Activated CD8-positive, alpha-beta T cell treated with anti-CD3 and anti-CD28 coated beads, Interleukin-2, amount 10 ng/mL, durations not matched to agents 7 days and 5 days (primary cell): ENCODE results near the gene BMP4. TPM values are rescaled to one million over a fixed set of nuclear protein-coding genes. Genes with fewer than 3 reads are reported as not detected.

Experiments used
- ATAC-seq: fragments of 150-1000 bp; cut with Tn5 transposase; one replicate; pipeline ENCODE4 v1.10.0; 2021; ENCODE audit warnings: moderate library complexity
- CTCF ChIA-PET: fragments of 350-600 bp; sonication (Branson Sonifier 250); formaldehyde crosslinking; loops from one replicate; lab custom pipeline; 2021; ENCODE audit warnings: antibody characterized with exemption; lab: Charles Lee
- POLR2A ChIA-PET: fragments of 350-600 bp; sonication (Branson Sonifier 250); formaldehyde crosslinking; loops from one replicate; lab custom pipeline; 2021; ENCODE audit warnings: antibody characterized with exemption; lab: Charles Lee
- DNase-seq: peaks from one replicate; pipeline ENCODE4 v3.0.0-alpha.2; 2020
- H3K27ac Mint-ChIP-seq: one replicate; pipeline ENCODE4 v1.8.0; 2021; ENCODE audit warnings: mild to moderate bottlenecking, mixed read lengths
- H3K27me3 Mint-ChIP-seq: one replicate; pipeline ENCODE4 v1.8.0; 2021; ENCODE audit warnings: low read depth, mixed read lengths
- H3K36me3 Mint-ChIP-seq: one replicate; pipeline ENCODE4 v1.8.0; 2021; ENCODE audit warnings: low read depth, mixed read lengths
- H3K4me1 Mint-ChIP-seq: one replicate; pipeline ENCODE4 v1.8.0; 2021; ENCODE audit warnings: low read depth, mixed read lengths
- H3K4me3 Mint-ChIP-seq: one replicate; pipeline ENCODE4 v1.8.0; 2021; ENCODE audit warnings: mild to moderate bottlenecking, mixed read lengths
- H3K9me3 Mint-ChIP-seq: one replicate; pipeline ENCODE4 v1.8.0; 2022; ENCODE audit warnings: mixed read lengths; ENCODE audit not compliant: insufficient read depth
- total RNA-seq, 2 experiments: library from RNA; stranded (reverse); gene quantifications; one replicate each; pipeline ENCODE4 v1.2.3, GENCODE V29; 2021

The BMP4 gene
- total RNA-seq, 2 experiments from 2014 or later = not detected

GRCh38 chr14:53932966-53933365, 23.7 kb downstream of the BMP4 start:
- no peak overlapping the region for H3K4me3 Mint-ChIP-seq
- ATAC-seq (no peak), DNase-seq (no peak)
- CTCF ChIA-PET = no interaction called here
- H3K27me3 Mint-ChIP-seq = peaks cover 5% of the 10 kb centered on the region
- no peak overlapping the region for H3K27ac Mint-ChIP-seq
- H3K4me1 Mint-ChIP-seq = no peaks in the 10 kb centered on the region
- POLR2A ChIA-PET = no interaction called here
- no peaks in the 10 kb centered on the region for H3K36me3 Mint-ChIP-seq
- H3K9me3 Mint-ChIP-seq = no peaks in the 10 kb centered on the region

DNA sequence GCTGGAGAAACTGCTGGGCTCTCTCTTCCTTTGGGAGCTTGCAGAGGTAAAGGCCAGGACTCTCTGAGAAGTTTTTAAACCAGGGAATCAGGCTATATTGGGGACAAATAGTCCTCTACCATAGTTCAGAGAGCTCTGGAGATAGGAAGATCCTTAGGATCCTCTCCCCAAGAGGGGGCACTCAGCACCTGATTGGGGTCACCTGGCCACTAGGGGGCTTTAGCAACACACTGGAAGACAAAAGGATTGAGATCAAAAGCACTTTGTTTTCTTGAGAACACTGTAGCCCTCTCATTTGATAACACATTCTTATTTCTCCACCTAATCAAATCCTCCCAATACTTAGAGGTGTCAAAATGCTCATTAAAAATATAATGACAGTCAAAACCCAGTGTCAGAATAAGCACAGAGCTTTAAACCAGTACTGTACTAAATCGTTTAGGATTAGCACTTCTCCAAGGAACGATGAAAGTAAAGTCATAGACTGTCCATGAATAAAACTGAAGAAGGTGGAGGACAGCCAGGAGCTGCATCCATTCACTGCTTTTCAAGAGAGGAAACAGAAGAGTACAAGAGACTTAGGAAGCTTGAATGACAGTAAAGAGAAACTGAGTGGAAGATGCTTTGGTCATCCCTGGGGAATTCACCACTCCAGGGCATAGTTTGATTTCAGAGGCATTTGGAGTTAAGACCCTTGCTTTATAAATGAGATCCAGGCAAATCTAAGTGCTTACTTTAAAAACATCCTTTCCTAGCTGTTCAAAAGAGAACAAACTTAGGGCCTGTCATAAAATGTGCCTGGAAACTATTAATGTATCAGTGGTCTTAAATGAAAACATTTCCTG, 26.5 kb downstream of the BMP4 start:
- H3K36me3 Mint-ChIP-seq = no peaks in the 10 kb centered on the region
- H3K4me3 Mint-ChIP-seq = no peak overlapping the region
- H3K9me3 Mint-ChIP-seq = no peaks in the 10 kb centered on the region
- H3K27me3 Mint-ChIP-seq = peaks cover 8% of the 10 kb centered on the region
- no peak overlapping the region for H3K27ac Mint-ChIP-seq
- ATAC-seq (no peak), DNase-seq (peak; percentile 50)
- CTCF ChIA-PET = interaction anchor here (0.8 to 1.9 kb wide), 9 partner anchors 9 to 417 kb away, joined by 3 to 7 read pairs (median 5); no protein-coding TSS in a partner anchor
- no peaks in the 10 kb centered on the region for H3K4me1 Mint-ChIP-seq
- POLR2A ChIA-PET = no interaction called here

DNA sequence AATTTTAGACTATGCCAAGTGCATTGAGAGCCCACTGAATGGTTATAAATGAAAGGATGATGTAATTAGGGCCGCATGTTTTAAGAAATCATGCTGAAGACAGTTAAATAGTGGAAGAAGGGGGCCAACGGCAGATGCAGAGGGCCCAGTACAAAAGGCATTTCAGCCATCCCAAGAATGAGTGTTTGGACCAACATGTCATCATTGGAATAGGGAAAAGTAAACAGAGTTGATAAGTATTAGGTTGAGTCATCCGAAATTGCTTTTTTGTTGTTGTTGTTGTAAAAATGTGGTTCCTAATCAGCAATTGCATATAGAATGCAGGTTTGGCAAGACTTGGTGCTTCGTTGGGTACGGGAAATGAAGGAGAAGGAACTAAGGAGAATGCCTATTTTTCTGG, 29.5 kb downstream of the BMP4 start:
- DNase-seq = no peak
- ChIA-PET POLR2A (no interaction called here), CTCF (no interaction called here)
- no peak overlapping the region for H3K4me3 Mint-ChIP-seq
- peaks cover 5% of the 10 kb centered on the region for H3K27me3 Mint-ChIP-seq
- no peaks in the 10 kb centered on the region for H3K9me3 Mint-ChIP-seq
- no peaks in the 10 kb centered on the region for H3K36me3 Mint-ChIP-seq
- H3K4me1 Mint-ChIP-seq = no peaks in the 10 kb centered on the region
- ATAC-seq = no peak
- no peak overlapping the region for H3K27ac Mint-ChIP-seq

DNA sequence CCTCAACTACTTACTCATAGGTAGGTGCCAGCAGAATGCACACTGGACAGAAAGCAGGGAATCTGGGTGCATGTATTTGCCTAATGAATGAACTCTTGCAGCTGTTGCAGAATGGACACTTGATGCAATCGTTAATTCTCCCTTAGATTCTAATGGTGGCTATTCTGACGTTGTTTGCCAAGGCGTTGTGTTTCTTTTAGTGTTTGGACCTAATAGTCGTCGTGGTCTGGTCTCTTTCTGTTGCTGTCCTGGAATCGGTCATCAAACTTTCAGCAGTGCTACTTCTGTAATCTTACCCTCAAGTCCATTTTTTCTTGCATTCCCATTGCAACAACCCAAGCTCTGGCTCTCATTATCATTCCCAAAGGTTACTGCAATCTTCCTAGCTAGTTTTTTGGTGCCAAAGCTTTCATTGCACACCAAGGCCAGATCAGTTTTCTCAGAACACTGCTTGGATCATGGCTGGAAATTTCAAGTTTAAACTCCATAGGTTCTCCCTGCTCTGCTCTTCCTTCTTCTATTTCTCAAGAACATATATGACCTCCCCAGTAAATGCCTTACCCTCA, 31.3 kb downstream of the BMP4 start:
- POLR2A ChIA-PET = no interaction called here
- no peaks in the 10 kb centered on the region for H3K4me1 Mint-ChIP-seq
- no peak for DNase-seq
- no peak for ATAC-seq
- H3K9me3 Mint-ChIP-seq = no peaks in the 10 kb centered on the region
- peaks cover 5% of the 10 kb centered on the region for H3K27me3 Mint-ChIP-seq
- H3K4me3 Mint-ChIP-seq = no peak overlapping the region
- CTCF ChIA-PET = interaction anchor here (1.1 kb wide), 1 partner anchor 32 kb away, joined by 3 read pairs; the partner anchor contains the start of gene BMP4
- H3K36me3 Mint-ChIP-seq = no peaks in the 10 kb centered on the region
- H3K27ac Mint-ChIP-seq = no peak overlapping the region

DNA sequence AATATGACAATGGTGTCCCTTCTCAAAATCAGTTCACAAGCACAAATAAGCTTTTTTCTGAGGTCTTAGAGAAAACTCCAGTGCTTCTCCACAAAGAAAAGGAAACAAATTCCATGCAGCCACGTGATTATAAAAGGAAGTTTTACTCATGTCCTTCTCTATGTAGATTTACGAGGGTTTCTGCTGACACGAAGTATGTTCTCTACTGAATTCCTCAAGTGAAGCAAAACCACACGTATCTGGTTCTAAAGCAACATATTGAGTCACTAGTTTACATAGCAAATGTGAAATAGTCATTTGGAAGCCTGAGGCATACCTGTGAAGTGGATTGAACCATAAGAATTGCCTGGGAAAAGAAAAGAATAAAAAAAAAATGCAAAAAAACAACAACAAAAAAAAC, 31.9 kb downstream of the BMP4 start:
- Mint-ChIP-seq H3K9me3 (no peaks in the 10 kb centered on the region), H3K4me3 (no peak overlapping the region), H3K27ac (no peak overlapping the region), H3K27me3 (peaks cover 2% of the 10 kb centered on the region), H3K4me1 (no peaks in the 10 kb centered on the region), H3K36me3 (no peaks in the 10 kb centered on the region)
- ATAC-seq (no peak), DNase-seq (no peak)
- ChIA-PET POLR2A (no interaction called here), CTCF (interaction anchor here (1.1 kb wide), 1 partner anchor 32 kb away, joined by 3 read pairs; the partner anchor contains the start of gene BMP4)

DNA sequence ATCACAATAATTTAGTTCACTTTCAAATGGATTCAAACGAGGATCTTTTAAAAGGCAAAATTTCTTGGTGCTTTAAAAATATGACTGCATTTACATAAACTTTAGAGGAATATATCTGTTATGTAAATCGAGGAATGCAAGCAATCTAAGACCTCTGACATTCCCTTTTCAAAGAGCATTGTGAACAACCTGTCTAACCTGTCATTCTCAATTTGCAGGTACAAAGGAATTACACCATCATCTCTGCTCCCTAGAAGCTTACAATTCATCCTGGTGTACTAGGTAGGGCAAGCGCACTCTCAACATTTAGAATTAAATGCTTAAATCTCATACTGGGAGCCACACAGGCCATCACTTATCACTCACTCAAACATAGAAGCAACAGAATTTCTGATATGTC, 35.6 kb downstream of the BMP4 start:
- ChIA-PET CTCF (interaction anchor here (0.9 to 1.0 kb wide), 2 partner anchors 9 to 427 kb away, joined by 3 read pairs; no protein-coding TSS in a partner anchor), POLR2A (no interaction called here)
- H3K27ac Mint-ChIP-seq = no peak overlapping the region
- DNase-seq (no peak), ATAC-seq (no peak)
- H3K4me1 Mint-ChIP-seq = no peaks in the 10 kb centered on the region
- H3K36me3 Mint-ChIP-seq = no peaks in the 10 kb centered on the region
- H3K27me3 Mint-ChIP-seq = no peaks in the 10 kb centered on the region
- H3K9me3 Mint-ChIP-seq = no peaks in the 10 kb centered on the region
- H3K4me3 Mint-ChIP-seq = no peak overlapping the region

GRCh38 chr14:53916239-53916638, 40.4 kb downstream of the BMP4 start:
- Mint-ChIP-seq H3K9me3 (peaks cover 8% of the 10 kb centered on the region), H3K4me1 (no peaks in the 10 kb centered on the region), H3K27me3 (no peaks in the 10 kb centered on the region), H3K4me3 (no peak overlapping the region), H3K27ac (no peak overlapping the region), H3K36me3 (no peaks in the 10 kb centered on the region)
- no peak for DNase-seq
- POLR2A ChIA-PET = no interaction called here
- ATAC-seq = no peak
- CTCF ChIA-PET = no interaction called here

GRCh38 chr14:53915364-53916014, 41.1 kb downstream of the BMP4 start:
- DNase-seq = no peak
- Mint-ChIP-seq H3K9me3 (peaks cover 8% of the 10 kb centered on the region), H3K36me3 (no peaks in the 10 kb centered on the region), H3K4me3 (no peak overlapping the region), H3K27ac (no peak overlapping the region), H3K4me1 (no peaks in the 10 kb centered on the region), H3K27me3 (no peaks in the 10 kb centered on the region)
- ChIA-PET CTCF (no interaction called here), POLR2A (no interaction called here)
- ATAC-seq = no peak

DNA sequence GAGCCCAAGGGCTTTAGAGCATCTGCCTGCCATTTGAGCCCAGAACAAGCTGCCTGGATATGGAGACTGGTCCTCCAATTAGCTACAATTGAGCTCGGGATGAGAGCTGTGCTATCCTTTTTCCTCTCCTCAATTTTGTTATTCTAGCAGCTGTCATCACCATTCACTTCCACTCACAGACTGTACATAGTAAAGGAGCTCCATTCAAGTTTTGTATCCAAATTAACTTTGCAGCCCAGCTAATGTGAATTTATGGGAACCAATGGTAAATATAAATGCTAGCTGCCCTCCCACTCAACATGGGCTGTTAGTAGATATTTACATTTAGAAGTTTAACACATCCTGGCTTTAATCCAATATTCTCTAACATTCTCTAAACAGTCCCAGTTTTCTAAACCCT, 44.6 kb downstream of the BMP4 start:
- Mint-ChIP-seq H3K4me1 (no peaks in the 10 kb centered on the region), H3K27ac (no peak overlapping the region), H3K9me3 (peaks cover 8% of the 10 kb centered on the region), H3K27me3 (peaks cover 2% of the 10 kb centered on the region), H3K36me3 (no peaks in the 10 kb centered on the region), H3K4me3 (no peak overlapping the region)
- ATAC-seq (no peak), DNase-seq (no peak)
- CTCF ChIA-PET = no interaction called here
- POLR2A ChIA-PET = no interaction called here

DNA sequence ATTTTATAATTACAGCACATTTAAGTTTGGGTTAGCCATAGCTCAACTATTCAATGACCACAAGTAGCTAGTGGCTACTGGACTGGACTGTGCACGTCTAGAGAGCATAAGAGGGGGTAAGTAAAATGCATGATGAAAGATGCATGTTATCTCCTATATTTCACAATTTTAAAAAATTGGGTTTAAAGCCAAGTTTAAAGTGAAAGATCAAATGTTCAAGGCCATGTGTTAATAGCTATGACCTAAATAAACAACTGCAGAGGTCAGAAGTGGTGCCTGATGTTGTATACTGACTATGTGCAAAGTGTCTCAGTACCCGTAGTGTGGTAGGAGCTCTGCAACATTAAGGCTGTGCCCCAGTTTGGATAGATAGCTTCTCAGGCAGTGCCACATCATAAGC, 48.2 kb downstream of the BMP4 start:
- Mint-ChIP-seq H3K9me3 (no peaks in the 10 kb centered on the region), H3K4me3 (no peak overlapping the region), H3K4me1 (no peaks in the 10 kb centered on the region), H3K27ac (no peak overlapping the region), H3K27me3 (peaks cover 2% of the 10 kb centered on the region), H3K36me3 (no peaks in the 10 kb centered on the region)
- ChIA-PET POLR2A (no interaction called here), CTCF (no interaction called here)
- DNase-seq = no peak
- no peak for ATAC-seq

DNA sequence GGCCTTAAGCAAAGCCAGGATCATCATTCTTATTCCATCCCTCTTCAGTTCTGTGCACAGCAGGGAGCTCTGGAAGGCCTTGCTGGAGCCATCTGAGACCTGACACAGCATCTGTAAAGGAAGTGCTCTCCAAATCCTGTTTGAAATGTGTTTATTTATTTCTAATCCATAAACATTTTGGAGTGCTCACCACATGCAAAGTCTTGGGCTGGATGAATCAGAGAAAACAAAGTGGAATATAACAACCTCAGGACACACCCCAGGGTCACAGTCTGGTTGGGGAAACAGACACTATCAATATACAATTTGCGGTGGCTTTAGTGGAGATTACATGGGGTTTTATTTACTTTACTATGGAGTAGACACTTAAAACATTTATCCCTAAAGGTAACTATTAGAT, 54.3 kb downstream of the BMP4 start:
- Mint-ChIP-seq H3K27ac (no peak overlapping the region), H3K9me3 (no peaks in the 10 kb centered on the region), H3K4me3 (no peak overlapping the region), H3K27me3 (no peaks in the 10 kb centered on the region), H3K4me1 (no peaks in the 10 kb centered on the region), H3K36me3 (no peaks in the 10 kb centered on the region)
- ATAC-seq (no peak), DNase-seq (no peak)
- ChIA-PET POLR2A (no interaction called here), CTCF (no interaction called here)

DNA sequence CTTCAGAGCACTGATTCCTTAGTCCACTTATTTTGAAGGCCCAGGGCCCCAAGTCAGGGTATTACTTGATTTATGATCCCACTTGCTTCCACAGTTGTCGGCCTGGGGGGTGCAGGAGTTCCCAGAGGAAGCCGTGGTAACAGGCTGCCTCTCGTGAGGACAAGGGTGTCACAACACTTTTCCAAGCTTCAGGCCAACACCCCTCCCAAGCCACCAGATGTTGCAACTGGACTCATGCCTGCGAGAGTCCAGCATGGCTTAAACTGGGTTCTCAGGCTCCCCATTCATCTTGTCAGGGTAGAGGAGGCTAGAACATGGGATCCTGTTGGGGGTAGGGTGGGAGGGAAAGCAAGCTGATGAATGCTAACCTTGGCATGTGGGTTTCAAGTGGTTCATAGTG, 56.1 kb downstream of the BMP4 start:
- POLR2A ChIA-PET = no interaction called here

More for the DNA sequence above, 56.1 kb downstream of the BMP4 start:
- H3K4me3 Mint-ChIP-seq = no peak overlapping the region
- no peaks in the 10 kb centered on the region for H3K9me3 Mint-ChIP-seq
- H3K27ac Mint-ChIP-seq = no peak overlapping the region
- no peaks in the 10 kb centered on the region for H3K4me1 Mint-ChIP-seq
- DNase-seq (no peak), ATAC-seq (no peak)
- H3K36me3 Mint-ChIP-seq = no peaks in the 10 kb centered on the region
- CTCF ChIA-PET = no interaction called here
- no peaks in the 10 kb centered on the region for H3K27me3 Mint-ChIP-seq
